WTC11 (cell line): ENCODE measurements around the gene MAST4. TPM values are rescaled to one million over a fixed set of nuclear protein-coding genes. Genes with fewer than 3 reads are reported as not detected.

Source experiments
- ATAC-seq: fragments of 200-7000 bp; cut with Tn5 transposase; 2 replicates; pipeline ENCODE4 v1.10.0; 2021; ENCODE audit warnings: mild to moderate bottlenecking, moderate library complexity
- CTCF ChIA-PET: fragments of 300-600 bp; sonication (Branson Sonifier 250); formaldehyde crosslinking; loops from one replicate; lab custom pipeline; 2021; ENCODE audit warnings: antibody characterized with exemption; lab: Charles Lee
- POLR2A ChIA-PET: fragments of 350-600 bp; sonication (Branson Sonifier 250); formaldehyde crosslinking; loops from one replicate; lab custom pipeline; 2021; ENCODE audit warnings: antibody characterized with exemption; lab: Charles Lee
- DNase-seq: peaks from one replicate; pipeline ENCODE4 v3.0.0; 2021; ENCODE audit warnings: low spot score
- H3K27ac Mint-ChIP-seq: 2 replicates; pipeline ENCODE4 v1.8.0; 2021; ENCODE audit warnings: mixed read lengths
- H3K27me3 Mint-ChIP-seq: 2 replicates; pipeline ENCODE4 v1.8.0; 2021; ENCODE audit warnings: low read depth, mild to moderate bottlenecking, moderate library complexity, mixed read lengths
- H3K36me3 Mint-ChIP-seq: 2 replicates; pipeline ENCODE4 v1.8.0; 2021; ENCODE audit warnings: mixed read lengths
- H3K4me1 Mint-ChIP-seq: 2 replicates; pipeline ENCODE4 v1.8.0; 2022; ENCODE audit warnings: mixed read lengths
- H3K4me3 Mint-ChIP-seq: 2 replicates; pipeline ENCODE4 v1.8.0; 2021; ENCODE audit warnings: mild to moderate bottlenecking, moderate library complexity, mixed read lengths
- H3K9me3 Mint-ChIP-seq: 2 replicates; pipeline ENCODE4 v1.8.0; 2021; ENCODE audit warnings: mixed read lengths
- FOXP1 ChIP-seq: sonication (generic); formaldehyde crosslinking; IDR thresholded peaks from 2 replicates; pipeline ENCODE4 v1.8.0; 2022; ENCODE audit warnings: missing genetic modification reagents, mild to moderate bottlenecking, moderate library complexity, borderline replicate concordance
- JUN ChIP-seq: sonication (generic); formaldehyde crosslinking; IDR thresholded peaks from 2 replicates; pipeline ENCODE4 v1.8.0; 2023; ENCODE audit warnings: mild to moderate bottlenecking, missing genetic modification reagents
- KAT7 ChIP-seq: sonication (generic); formaldehyde crosslinking; IDR thresholded peaks from 2 replicates; pipeline ENCODE4 v1.8.1; 2023; ENCODE audit warnings: missing genetic modification reagents, mild to moderate bottlenecking, borderline replicate concordance
- NR3C1 ChIP-seq: sonication (generic); formaldehyde crosslinking; conservative IDR thresholded peaks from 2 replicates; pipeline ENCODE4 v1.8.1; 2023; ENCODE audit warnings: low read depth, mild to moderate bottlenecking, missing genetic modification reagents
- SOX15 ChIP-seq: fragments of 250-450 bp; sonication (Bioruptor Pico); IDR thresholded peaks from 2 replicates; pipeline ENCODE4 v1.9.0; 2021; ENCODE audit warnings: mild to moderate bottlenecking
- ZNF232 ChIP-seq: sonication (generic); formaldehyde crosslinking; IDR thresholded peaks from 2 replicates; pipeline ENCODE4 v1.8.0; 2022; ENCODE audit warnings: mild to moderate bottlenecking, missing genetic modification reagents
- ZNF416 ChIP-seq: fragments of 250-450 bp; sonication (Bioruptor Pico); IDR thresholded peaks from 2 replicates; pipeline ENCODE4 v1.9.0; 2021; ENCODE audit warnings: mild to moderate bottlenecking, inconsistent platforms
- ZNF423 ChIP-seq: fragments of 250-450 bp; sonication (Bioruptor Pico); IDR thresholded peaks from 2 replicates; pipeline ENCODE4 v2.1.2; 2022; ENCODE audit warnings: mild to moderate bottlenecking, moderate library complexity
- total RNA-seq: library from RNA; stranded (reverse); gene quantifications from 3 replicates; pipeline ENCODE4 v1.2.3, GENCODE V29; 2021
- TF ChIP-seq, protein P1 (sequence below): sonication (generic); formaldehyde crosslinking; IDR thresholded peaks from 2 replicates; pipeline ENCODE4 v1.8.1; 2023; ENCODE audit warnings: mild to moderate bottlenecking, missing genetic modification reagents, moderate library complexity
- TF ChIP-seq, protein P2 (sequence below): sonication (generic); formaldehyde crosslinking; IDR thresholded peaks from 2 replicates; pipeline ENCODE4 v1.8.0; 2022; ENCODE audit warnings: mild to moderate bottlenecking, missing genetic modification reagents
- TF ChIP-seq, protein P3 (sequence below): fragments of 250-450 bp; sonication (Bioruptor Pico); IDR thresholded peaks from 2 replicates; pipeline ENCODE4 v1.8.0; 2021; ENCODE audit warnings: mild to moderate bottlenecking
- TF ChIP-seq, protein P4 (sequence below): sonication (generic); formaldehyde crosslinking; IDR thresholded peaks from 2 replicates; pipeline ENCODE4 v1.8.1; 2022; ENCODE audit warnings: mild to moderate bottlenecking, missing genetic modification reagents, moderate library complexity, borderline replicate concordance
- TF ChIP-seq, protein P5 (sequence below): sonication (generic); formaldehyde crosslinking; conservative IDR thresholded peaks from 2 replicates; pipeline ENCODE4 v1.8.1; 2023; ENCODE audit warnings: mild to moderate bottlenecking, low read depth, missing genetic modification reagents, moderate library complexity
- TF ChIP-seq, protein P6 (sequence below): sonication (generic); formaldehyde crosslinking; IDR thresholded peaks from 2 replicates; pipeline ENCODE4 v1.8.1; 2023; ENCODE audit warnings: mild to moderate bottlenecking, missing genetic modification reagents, borderline replicate concordance

MAST4 gene
- total RNA-seq, 1 experiment from 2014 or later = 8.0 TPM

DNA sequence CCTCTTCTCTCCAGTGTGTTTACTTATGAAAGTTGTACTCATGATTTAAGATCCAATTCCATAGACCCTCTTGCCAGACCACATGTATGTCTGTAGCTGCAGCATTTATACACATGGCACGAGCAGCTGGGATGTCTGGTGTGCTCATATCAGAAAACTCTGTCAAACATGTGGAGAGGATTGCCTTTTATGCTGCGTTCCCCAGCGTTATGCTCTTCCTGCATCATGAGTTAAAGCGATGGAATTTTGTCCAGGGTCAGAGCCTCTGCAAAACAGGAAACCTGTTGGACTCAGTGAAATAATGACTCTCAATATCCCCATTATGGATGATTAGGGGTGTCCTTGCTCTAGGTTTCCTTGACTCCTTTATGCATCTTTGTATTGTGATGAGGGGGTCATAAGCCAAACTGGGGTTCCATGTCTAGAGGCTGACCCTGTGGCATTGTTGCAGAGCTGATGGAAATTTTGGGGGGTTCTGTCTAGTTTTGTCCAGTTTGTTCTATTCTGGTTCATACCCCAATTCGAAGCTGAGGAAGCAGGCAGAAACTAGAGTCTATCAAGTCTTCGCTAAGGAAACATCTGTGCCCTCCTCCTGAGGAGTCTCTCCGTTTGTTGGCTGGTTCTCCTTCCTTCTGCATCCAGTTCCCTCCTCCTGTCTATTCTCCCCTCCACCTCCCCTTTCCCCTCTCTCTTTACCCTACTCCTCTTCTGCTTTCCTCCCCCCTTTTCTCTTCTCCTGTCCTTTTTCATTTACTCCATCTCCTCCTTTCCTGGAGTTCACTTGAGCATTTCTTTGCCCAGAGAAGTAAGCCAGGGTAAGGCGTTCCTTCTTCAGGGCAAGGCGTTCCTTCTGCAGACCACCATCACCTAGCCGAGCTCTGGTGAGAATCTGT, 252.8 kb downstream of the MAST4 start:
- TF ChIP-seq ZNF423 (CRISPR knock-in tag) (no peak), FOXP1 (CRISPR knock-in tag) (no peak), ZNF232 (CRISPR knock-in tag) (no peak), SOX15 (CRISPR knock-in tag) (no peak), KAT7 (CRISPR knock-in tag) (no peak), ZNF416 (CRISPR knock-in tag) (no peak), NR3C1 (CRISPR knock-in tag) (no peak), JUN (CRISPR knock-in tag) (no peak)
- TF ChIP-seq, protein P1, sequence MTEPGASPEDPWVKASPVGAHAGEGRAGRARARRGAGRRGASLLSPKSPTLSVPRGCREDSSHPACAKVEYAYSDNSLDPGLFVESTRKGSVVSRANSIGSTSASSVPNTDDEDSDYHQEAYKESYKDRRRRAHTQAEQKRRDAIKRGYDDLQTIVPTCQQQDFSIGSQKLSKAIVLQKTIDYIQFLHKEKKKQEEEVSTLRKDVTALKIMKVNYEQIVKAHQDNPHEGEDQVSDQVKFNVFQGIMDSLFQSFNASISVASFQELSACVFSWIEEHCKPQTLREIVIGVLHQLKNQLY (CRISPR knock-in tag) = no peak
- TF ChIP-seq, protein P2, sequence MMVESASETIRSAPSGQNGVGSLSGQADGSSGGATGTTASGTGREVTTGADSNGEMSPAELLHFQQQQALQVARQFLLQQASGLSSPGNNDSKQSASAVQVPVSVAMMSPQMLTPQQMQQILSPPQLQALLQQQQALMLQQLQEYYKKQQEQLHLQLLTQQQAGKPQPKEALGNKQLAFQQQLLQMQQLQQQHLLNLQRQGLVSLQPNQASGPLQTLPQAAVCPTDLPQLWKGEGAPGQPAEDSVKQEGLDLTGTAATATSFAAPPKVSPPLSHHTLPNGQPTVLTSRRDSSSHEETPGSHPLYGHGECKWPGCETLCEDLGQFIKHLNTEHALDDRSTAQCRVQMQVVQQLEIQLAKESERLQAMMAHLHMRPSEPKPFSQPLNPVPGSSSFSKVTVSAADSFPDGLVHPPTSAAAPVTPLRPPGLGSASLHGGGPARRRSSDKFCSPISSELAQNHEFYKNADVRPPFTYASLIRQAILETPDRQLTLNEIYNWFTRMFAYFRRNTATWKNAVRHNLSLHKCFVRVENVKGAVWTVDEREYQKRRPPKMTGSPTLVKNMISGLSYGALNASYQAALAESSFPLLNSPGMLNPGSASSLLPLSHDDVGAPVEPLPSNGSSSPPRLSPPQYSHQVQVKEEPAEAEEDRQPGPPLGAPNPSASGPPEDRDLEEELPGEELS (CRISPR knock-in tag) = no peak
- TF ChIP-seq, protein P3, sequence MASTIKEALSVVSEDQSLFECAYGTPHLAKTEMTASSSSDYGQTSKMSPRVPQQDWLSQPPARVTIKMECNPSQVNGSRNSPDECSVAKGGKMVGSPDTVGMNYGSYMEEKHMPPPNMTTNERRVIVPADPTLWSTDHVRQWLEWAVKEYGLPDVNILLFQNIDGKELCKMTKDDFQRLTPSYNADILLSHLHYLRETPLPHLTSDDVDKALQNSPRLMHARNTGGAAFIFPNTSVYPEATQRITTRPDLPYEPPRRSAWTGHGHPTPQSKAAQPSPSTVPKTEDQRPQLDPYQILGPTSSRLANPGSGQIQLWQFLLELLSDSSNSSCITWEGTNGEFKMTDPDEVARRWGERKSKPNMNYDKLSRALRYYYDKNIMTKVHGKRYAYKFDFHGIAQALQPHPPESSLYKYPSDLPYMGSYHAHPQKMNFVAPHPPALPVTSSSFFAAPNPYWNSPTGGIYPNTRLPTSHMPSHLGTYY = no peak
- TF ChIP-seq, protein P4, sequence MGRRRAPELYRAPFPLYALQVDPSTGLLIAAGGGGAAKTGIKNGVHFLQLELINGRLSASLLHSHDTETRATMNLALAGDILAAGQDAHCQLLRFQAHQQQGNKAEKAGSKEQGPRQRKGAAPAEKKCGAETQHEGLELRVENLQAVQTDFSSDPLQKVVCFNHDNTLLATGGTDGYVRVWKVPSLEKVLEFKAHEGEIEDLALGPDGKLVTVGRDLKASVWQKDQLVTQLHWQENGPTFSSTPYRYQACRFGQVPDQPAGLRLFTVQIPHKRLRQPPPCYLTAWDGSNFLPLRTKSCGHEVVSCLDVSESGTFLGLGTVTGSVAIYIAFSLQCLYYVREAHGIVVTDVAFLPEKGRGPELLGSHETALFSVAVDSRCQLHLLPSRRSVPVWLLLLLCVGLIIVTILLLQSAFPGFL (CRISPR knock-in tag) = no peak
- TF ChIP-seq, protein P5, sequence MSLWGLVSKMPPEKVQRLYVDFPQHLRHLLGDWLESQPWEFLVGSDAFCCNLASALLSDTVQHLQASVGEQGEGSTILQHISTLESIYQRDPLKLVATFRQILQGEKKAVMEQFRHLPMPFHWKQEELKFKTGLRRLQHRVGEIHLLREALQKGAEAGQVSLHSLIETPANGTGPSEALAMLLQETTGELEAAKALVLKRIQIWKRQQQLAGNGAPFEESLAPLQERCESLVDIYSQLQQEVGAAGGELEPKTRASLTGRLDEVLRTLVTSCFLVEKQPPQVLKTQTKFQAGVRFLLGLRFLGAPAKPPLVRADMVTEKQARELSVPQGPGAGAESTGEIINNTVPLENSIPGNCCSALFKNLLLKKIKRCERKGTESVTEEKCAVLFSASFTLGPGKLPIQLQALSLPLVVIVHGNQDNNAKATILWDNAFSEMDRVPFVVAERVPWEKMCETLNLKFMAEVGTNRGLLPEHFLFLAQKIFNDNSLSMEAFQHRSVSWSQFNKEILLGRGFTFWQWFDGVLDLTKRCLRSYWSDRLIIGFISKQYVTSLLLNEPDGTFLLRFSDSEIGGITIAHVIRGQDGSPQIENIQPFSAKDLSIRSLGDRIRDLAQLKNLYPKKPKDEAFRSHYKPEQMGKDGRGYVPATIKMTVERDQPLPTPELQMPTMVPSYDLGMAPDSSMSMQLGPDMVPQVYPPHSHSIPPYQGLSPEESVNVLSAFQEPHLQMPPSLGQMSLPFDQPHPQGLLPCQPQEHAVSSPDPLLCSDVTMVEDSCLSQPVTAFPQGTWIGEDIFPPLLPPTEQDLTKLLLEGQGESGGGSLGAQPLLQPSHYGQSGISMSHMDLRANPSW (CRISPR knock-in tag) = no peak
- TF ChIP-seq, protein P6, sequence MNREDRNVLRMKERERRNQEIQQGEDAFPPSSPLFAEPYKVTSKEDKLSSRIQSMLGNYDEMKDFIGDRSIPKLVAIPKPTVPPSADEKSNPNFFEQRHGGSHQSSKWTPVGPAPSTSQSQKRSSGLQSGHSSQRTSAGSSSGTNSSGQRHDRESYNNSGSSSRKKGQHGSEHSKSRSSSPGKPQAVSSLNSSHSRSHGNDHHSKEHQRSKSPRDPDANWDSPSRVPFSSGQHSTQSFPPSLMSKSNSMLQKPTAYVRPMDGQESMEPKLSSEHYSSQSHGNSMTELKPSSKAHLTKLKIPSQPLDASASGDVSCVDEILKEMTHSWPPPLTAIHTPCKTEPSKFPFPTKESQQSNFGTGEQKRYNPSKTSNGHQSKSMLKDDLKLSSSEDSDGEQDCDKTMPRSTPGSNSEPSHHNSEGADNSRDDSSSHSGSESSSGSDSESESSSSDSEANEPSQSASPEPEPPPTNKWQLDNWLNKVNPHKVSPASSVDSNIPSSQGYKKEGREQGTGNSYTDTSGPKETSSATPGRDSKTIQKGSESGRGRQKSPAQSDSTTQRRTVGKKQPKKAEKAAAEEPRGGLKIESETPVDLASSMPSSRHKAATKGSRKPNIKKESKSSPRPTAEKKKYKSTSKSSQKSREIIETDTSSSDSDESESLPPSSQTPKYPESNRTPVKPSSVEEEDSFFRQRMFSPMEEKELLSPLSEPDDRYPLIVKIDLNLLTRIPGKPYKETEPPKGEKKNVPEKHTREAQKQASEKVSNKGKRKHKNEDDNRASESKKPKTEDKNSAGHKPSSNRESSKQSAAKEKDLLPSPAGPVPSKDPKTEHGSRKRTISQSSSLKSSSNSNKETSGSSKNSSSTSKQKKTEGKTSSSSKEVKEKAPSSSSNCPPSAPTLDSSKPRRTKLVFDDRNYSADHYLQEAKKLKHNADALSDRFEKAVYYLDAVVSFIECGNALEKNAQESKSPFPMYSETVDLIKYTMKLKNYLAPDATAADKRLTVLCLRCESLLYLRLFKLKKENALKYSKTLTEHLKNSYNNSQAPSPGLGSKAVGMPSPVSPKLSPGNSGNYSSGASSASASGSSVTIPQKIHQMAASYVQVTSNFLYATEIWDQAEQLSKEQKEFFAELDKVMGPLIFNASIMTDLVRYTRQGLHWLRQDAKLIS (CRISPR knock-in tag) = no peak
- DNase-seq (no peak), ATAC-seq (no peak)
- H3K27ac Mint-ChIP-seq = no peak overlapping the region
- H3K4me1 Mint-ChIP-seq = peaks cover 13% of the 10 kb centered on the region
- no peaks in the 10 kb centered on the region; the same call in 1 of the 2 replicates for H3K36me3 Mint-ChIP-seq
- H3K9me3 Mint-ChIP-seq = peaks cover 4% of the 10 kb centered on the region
- ChIA-PET CTCF (no interaction called here), POLR2A (no interaction called here)
- H3K4me3 Mint-ChIP-seq = no peak overlapping the region
- H3K27me3 Mint-ChIP-seq = no peaks in the 10 kb centered on the region
